Heart right ventricle (tissue), 16 donors: ENCODE measurements around the gene GSK3A. TPM values are rescaled to one million over a fixed set of nuclear protein-coding genes. Genes with fewer than 3 reads are reported as not detected.

Experiments
- ATAC-seq, 8 donors: fragments of 200-7000 bp; cut with Tn5 transposase; one replicate each; pipeline ENCODE4 v1.9.1; 2020; ENCODE audit warnings: mild to moderate bottlenecking in 8 of 8, moderate library complexity in 8 of 8, moderate number of reproducible peaks in 1 of 8
- DNase-seq, 2 donors: peaks; one replicate each; pipeline ENCODE4 v3.0.0-alpha.2; 2020
- H3K27ac ChIP-seq, 10 donors: fragments of 200-600 bp; sonication (generic) in 2 of 10; one replicate each; pipeline versions ENCODE4 v1.5.0 to v1.8.0; 2020 to 2022; ENCODE audit warnings: mild to moderate bottlenecking in 3 of 10
- H3K27me3 ChIP-seq, 7 donors: fragments of 200-600 bp; one replicate each; pipeline ENCODE4 v1.8.0; 2021 to 2022; ENCODE audit warnings: mild to moderate bottlenecking in 2 of 7
- H3K36me3 ChIP-seq, 9 donors: fragments of 200-600 bp; sonication (generic) in 1 of 9; one replicate each; pipeline versions ENCODE4 v1.5.0 to v1.8.0; 2020 to 2022; ENCODE audit warnings: mild to moderate bottlenecking in 2 of 9
- H3K4me1 ChIP-seq, 9 donors: fragments of 200-600 bp; sonication (generic) in 1 of 9; one replicate each; pipeline versions ENCODE4 v1.5.0 to v1.8.0; 2020 to 2022; ENCODE audit warnings: mild to moderate bottlenecking in 4 of 9
- H3K4me3 ChIP-seq, 10 donors: fragments of 200-600 bp; sonication (generic) in 2 of 10; one replicate each; pipeline versions ENCODE4 v1.5.0 to v1.8.0; 2020 to 2022; ENCODE audit warnings: mild to moderate bottlenecking in 7 of 10, moderate library complexity in 2 of 10
- H3K9me3 ChIP-seq, 11 donors: fragments of 200-600 bp in 10 of 11; sonication (generic) in 2 of 11; one replicate each; pipeline versions ENCODE4 v1.5.0 to v1.8.0; 2013 to 2022; ENCODE audit warnings: mild to moderate bottlenecking in 2 of 11, control low read depth in 1 of 11, moderate library complexity in 1 of 11
- CTCF ChIP-seq, 9 donors: fragments of 200-600 bp; sonication (generic) in 2 of 9; IDR thresholded peaks; one replicate each; pipeline versions ENCODE4 v1.5.0 to v1.8.0; 2021 to 2022; ENCODE audit warnings: antibody characterized with exemption in 9 of 9, mild to moderate bottlenecking in 5 of 9, moderate library complexity in 1 of 9
- WGBS, 2 donors: extraction: QIAGEN DNeasy Blood & Tissue Kit; methylation state at CpG; one replicate each; pipeline ENCODE4 v1.1.7; 2013; ENCODE audit warnings: inconsistent platforms in 1 of 2; 5-methylcytosine and 5-hydroxymethylcytosine counted together
- intact Hi-C, 10 donors: fragments of 100-400 bp; cut with DNase I; formaldehyde crosslinking; loops; one replicate each; pipeline versions ENCODE4 v1.11.1 to v1.14.2; 2022
- polyA plus RNA-seq, 2 donors: library from polyadenylated mRNA; stranded (reverse); fragments of 200-250 nt; gene quantifications; one replicate each; pipeline ENCODE4 v1.2.3, GENCODE V29; 2013
- total RNA-seq, 10 donors: library from RNA; stranded (reverse); fragmentation: NEBNext Ultra II Directional in 3 of 10; extraction: Animal tissue kit (Norgen Biotek cat#: 25700) in 3 of 10; gene quantifications; one replicate each; pipeline versions ENCODE4 v1.2.1 to v1.2.4, GENCODE V29; 2021 to 2023
- donor health status: Arrhythmogenic right ventricular cardiomyopathy.
- donor health status: ischemic (EF 13 %, LVEDD 7.1; RV severe dilation, severe dysfunction).
- donor health status: healthy with polysubstance abuse.
- donor health status: DM: no; HTN: yes; CAD: no.
- donor health status: DM: no; HTN: no; CAD: no.
- donor health status: ischemic (EF 25% LVEDD 6.9; RV normal size, moderate dysfunction).
- donor health status: ischemic (EF 25% LVEDD 5.7; RV mildly dilated, moderate dysfunction).
- donor health status: healthy.
- donor health status: DM: yes; HTN: yes; CAD: no.
- donor health status: Ischemic cardiomyopathy.
- donor health status: ischemic (EF 35%, LVEDD 5.7; RV mildly dilated, moderate dysfunction).
- donor health status: nonischemic (EF 11% LVEDD 7.7; RV severe dilation, severe dysfunction).
- donor health status: DM: yes; HTN: yes; CAD: no.
- donor health status: PGD.
- donor health status: ischemic (EF 29% LVEDD 5.4; RV normal size, mild dysfunction).
- donor health status: nonischemic (EF 23%, LVEDD 6.1; RV moderate dilation, normal function).

Gene GSK3A
- total and polyA plus RNA-seq, 12 donors: 31.2 to 51.0 (median 36.4) TPM

- Histone ChIP-seq H3K27me3 (no peaks in the 10 kb centered on the region), H3K9me3 (peaks cover 0 to 9% (median 3%) of the 10 kb centered on the region in 11 donors), H3K36me3 (peaks cover 0 to 38% (median 10%) of the 10 kb centered on the region in 9 donors), H3K27ac (peak overlapping the region in 1 of 10 donors; percentile 33), H3K4me1 (peaks cover 0 to 61% (median 13%) of the 10 kb centered on the region in 9 donors), H3K4me3 (no peak overlapping the region)
- no peak for DNase-seq
- TF ChIP-seq CTCF (IDR thresholded peaks at IDR 0.05): no peak
- peak in 1 of 8 donors; percentile 25 for ATAC-seq
- intact Hi-C loops: no loop called here
- 89 to 91% methylated on average over 47 of the region's 47 CpGs for WGBS, 2 donors
Measured at GRCh38 chr19:42196011-42197001, 46.1 kb downstream of the GSK3A start.

GRCh38 chr19:42193706-42194105, 48.7 kb downstream of the GSK3A start:
- no peak for DNase-seq
- H3K27me3 ChIP-seq: peaks cover 0 to 3% (median 0%) of the 10 kb centered on the region in 7 donors
- no peak for ATAC-seq
- H3K4me3 ChIP-seq: no peak overlapping the region
- no peak for TF ChIP-seq CTCF (IDR thresholded peaks at IDR 0.05)
- peaks cover 0 to 35% (median 0%) of the 10 kb centered on the region in 9 donors for H3K4me1 ChIP-seq
- intact Hi-C loops: no loop called here
- H3K9me3 ChIP-seq: peaks cover 0 to 9% (median 3%) of the 10 kb centered on the region in 11 donors
- H3K36me3 ChIP-seq: peaks cover 0 to 16% (median 3%) of the 10 kb centered on the region in 9 donors
- no peak overlapping the region for H3K27ac ChIP-seq
- 68 to 76% methylated on average over 3 of the region's 3 CpGs for whole genome bisulfite sequencing, 2 donors

- intact Hi-C loops: no loop called here
- Histone ChIP-seq H3K4me1 (peaks cover 0 to 31% (median 0%) of the 10 kb centered on the region in 9 donors), H3K27ac (no peak overlapping the region), H3K4me3 (no peak overlapping the region), H3K27me3 (peaks cover 0 to 3% (median 0%) of the 10 kb centered on the region in 7 donors), H3K36me3 (peaks cover 0 to 12% (median 0%) of the 10 kb centered on the region in 9 donors), H3K9me3 (peaks cover 0 to 9% (median 3%) of the 10 kb centered on the region in 11 donors)
- ATAC-seq (no peak), DNase-seq (no peak)
- TF ChIP-seq CTCF (IDR thresholded peaks at IDR 0.05): no peak
- WGBS, 2 donors: 86 to 89% methylated on average over 1 of the region's 1 CpG
Measured at GRCh38 chr19:42193294-42193693, 49.1 kb downstream of the GSK3A start.

GRCh38 chr19:42191855-42192254, 50.5 kb downstream of the GSK3A start:
- DNase-seq: no peak
- WGBS, 2 donors: 69 to 71% methylated on average over 3 of the region's 3 CpGs
- H3K27ac ChIP-seq: no peak overlapping the region
- TF ChIP-seq CTCF (IDR thresholded peaks at IDR 0.05): no peak
- peaks cover 0 to under 1% (median 0%) of the 10 kb centered on the region in 9 donors for H3K36me3 ChIP-seq
- H3K4me3 ChIP-seq: no peak overlapping the region
- H3K27me3 ChIP-seq: peaks cover 0 to 3% (median 0%) of the 10 kb centered on the region in 7 donors
- H3K9me3 ChIP-seq: peaks cover 0 to 9% (median 3%) of the 10 kb centered on the region in 11 donors
- intact Hi-C loops: no loop called here
- H3K4me1 ChIP-seq: peaks cover 0 to 16% (median 0%) of the 10 kb centered on the region in 9 donors
- no peak for ATAC-seq
